ENCODE results near the gene PTPRR.

PTPRR gene

DNA sequence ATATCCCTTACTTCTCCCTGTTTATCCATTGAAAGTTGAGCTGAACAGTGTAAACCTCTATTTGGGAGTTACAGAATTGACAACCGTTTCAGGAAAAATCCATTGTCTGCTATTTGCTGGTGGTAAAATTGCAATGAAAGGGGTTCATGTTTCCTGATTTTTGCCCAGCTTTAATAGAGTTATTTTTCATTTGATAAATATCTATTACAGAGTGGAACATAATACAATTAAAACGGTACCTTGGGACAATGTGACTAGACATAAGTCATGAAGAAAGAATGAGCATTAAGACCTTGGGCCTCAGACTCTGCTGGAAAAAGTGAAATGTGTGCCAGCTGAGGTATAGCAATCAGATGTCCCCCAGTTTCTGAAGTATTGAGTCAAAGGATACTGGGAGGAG lies 13.1 kb downstream of the PTPRR start:
- no peaks in the 10 kb centered on the region for H3K9me3 ChIP-seq (ENCODE audit: control insufficient read depth, insufficient read depth, low read length)
- no peaks in the 10 kb centered on the region for H3K27me3 ChIP-seq (ENCODE audit: control insufficient read depth, insufficient read depth, low read length)
- no peak overlapping the region for H3K4me3 ChIP-seq (ENCODE audit: low read depth, low read length)
- H3K9ac ChIP-seq (ENCODE audit: low read depth, low read length): no peak overlapping the region
- H3K4me1 ChIP-seq (ENCODE audit: control insufficient read depth, insufficient read depth, low read length): no peaks in the 10 kb centered on the region
- no peaks in the 10 kb centered on the region for H3K36me3 ChIP-seq (ENCODE audit: control insufficient read depth, insufficient read depth, low read length)

- Histone ChIP-seq H3K9ac (ENCODE audit: low read depth, low read length) (no peak overlapping the region), H3K36me3 (ENCODE audit: control insufficient read depth, insufficient read depth, low read length) (no peaks in the 10 kb centered on the region), H3K27me3 (ENCODE audit: control insufficient read depth, insufficient read depth, low read length) (no peaks in the 10 kb centered on the region), H3K9me3 (ENCODE audit: control insufficient read depth, insufficient read depth, low read length) (no peaks in the 10 kb centered on the region), H3K4me3 (ENCODE audit: low read depth, low read length) (no peak overlapping the region), H3K4me1 (ENCODE audit: control insufficient read depth, insufficient read depth, low read length) (no peaks in the 10 kb centered on the region)
Observed at GRCh38 chr12:70895956-70896355, 24.6 kb downstream of the PTPRR start.

DNA sequence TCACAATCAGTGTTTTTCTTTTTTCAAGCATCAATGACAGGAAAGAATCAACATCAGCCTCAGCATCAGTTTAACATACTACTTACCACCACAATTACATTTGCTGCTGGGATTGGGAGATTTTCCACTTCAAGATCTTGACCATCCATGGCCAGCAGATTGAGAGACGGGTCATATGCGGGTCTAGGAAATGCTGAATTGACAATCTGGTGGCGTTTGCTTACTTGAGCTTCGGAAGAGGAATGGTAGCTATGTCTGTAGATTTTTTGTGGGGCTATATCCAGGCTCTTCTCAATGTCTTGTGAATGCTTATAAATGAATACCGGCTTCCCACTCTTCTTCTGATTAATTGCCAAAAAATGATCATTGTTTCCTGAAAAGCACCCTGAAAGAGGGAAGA lies 27.9 kb downstream of the PTPRR start:
- H3K9me3 ChIP-seq (ENCODE audit: control insufficient read depth, insufficient read depth, low read length): no peaks in the 10 kb centered on the region
- no peak overlapping the region for H3K9ac ChIP-seq (ENCODE audit: low read depth, low read length)
- no peaks in the 10 kb centered on the region for H3K27me3 ChIP-seq (ENCODE audit: control insufficient read depth, insufficient read depth, low read length)
- H3K4me3 ChIP-seq (ENCODE audit: low read depth, low read length): no peak overlapping the region
- H3K36me3 ChIP-seq (ENCODE audit: control insufficient read depth, insufficient read depth, low read length): no peaks in the 10 kb centered on the region
- H3K4me1 ChIP-seq (ENCODE audit: control insufficient read depth, insufficient read depth, low read length): no peaks in the 10 kb centered on the region

DNA sequence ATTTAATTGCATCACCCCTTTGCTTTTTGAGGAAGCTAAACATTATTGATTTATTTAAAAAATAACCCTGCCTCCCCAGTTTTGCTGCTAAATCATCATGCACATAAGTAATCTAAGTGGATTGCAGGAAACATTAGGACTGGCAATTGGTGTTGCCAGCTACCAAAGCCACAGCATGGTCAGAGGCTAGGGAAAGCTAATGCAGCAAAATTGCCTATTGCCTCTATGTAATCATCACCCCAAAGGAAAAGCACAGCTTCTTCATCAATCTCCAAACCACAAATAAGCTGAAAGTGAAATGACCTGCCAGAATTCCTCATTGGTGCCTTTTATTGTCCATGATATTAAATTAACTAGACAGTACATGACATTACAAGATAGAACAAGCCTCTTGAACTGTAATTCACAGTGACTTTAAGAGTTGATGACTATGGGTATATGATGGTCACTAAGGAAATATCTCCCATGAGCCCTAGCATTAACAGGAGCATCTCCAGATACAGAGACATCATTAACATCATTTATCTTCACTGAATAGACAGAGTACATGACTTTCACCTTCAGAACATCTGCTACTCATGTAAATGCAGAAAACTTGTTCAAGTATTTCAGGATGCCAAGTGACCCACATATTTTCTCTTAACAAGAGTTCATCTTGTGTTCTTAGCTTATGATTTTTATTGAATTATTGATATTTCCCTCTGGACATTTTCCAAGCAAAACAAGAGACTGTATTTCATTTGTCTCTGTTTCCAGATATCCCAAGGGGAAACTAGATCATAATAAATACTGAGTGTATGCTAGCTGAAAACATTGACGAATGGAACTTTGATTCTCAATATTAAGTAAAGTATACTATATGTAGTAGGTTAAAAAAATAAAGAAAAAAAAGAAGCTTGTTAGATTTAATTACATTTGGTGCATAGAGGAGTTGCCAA lies 29.4 kb downstream of the PTPRR start:
- Histone ChIP-seq H3K9ac (ENCODE audit: low read depth, low read length) (no peak overlapping the region), H3K4me1 (ENCODE audit: control insufficient read depth, insufficient read depth, low read length) (no peaks in the 10 kb centered on the region), H3K27me3 (ENCODE audit: control insufficient read depth, insufficient read depth, low read length) (no peaks in the 10 kb centered on the region), H3K9me3 (ENCODE audit: control insufficient read depth, insufficient read depth, low read length) (no peaks in the 10 kb centered on the region), H3K36me3 (ENCODE audit: control insufficient read depth, insufficient read depth, low read length) (no peaks in the 10 kb centered on the region), H3K4me3 (ENCODE audit: low read depth, low read length) (no peak overlapping the region)

DNA sequence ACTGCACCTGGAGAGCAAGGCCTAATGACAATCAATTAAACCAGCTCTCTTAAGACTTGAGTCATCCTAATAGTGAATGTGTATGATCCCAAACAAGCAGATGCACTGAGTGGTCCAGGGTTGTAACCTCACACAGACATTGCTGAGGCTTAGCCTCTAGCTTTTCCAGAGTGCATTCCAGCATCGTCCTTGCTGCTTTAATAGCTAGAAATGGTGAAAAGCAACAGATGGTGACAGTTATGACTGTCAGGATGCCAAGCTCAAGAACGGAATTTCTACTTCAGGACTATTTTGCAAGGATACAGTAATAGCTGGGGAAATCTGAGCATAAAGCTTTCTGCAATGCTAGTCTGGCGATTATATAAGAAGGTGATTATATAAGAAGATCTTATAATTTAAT lies 34.6 kb downstream of the PTPRR start:
- H3K36me3 ChIP-seq (ENCODE audit: control insufficient read depth, insufficient read depth, low read length): no peaks in the 10 kb centered on the region
- H3K4me3 ChIP-seq (ENCODE audit: low read depth, low read length): no peak overlapping the region
- H3K9me3 ChIP-seq (ENCODE audit: control insufficient read depth, insufficient read depth, low read length): no peaks in the 10 kb centered on the region
- no peaks in the 10 kb centered on the region for H3K27me3 ChIP-seq (ENCODE audit: control insufficient read depth, insufficient read depth, low read length)
- H3K4me1 ChIP-seq (ENCODE audit: control insufficient read depth, insufficient read depth, low read length): no peaks in the 10 kb centered on the region
- no peak overlapping the region for H3K9ac ChIP-seq (ENCODE audit: low read depth, low read length)

GRCh38 chr12:70883855-70884254 lies 36.7 kb downstream of the PTPRR start:
- Histone ChIP-seq H3K36me3 (ENCODE audit: control insufficient read depth, insufficient read depth, low read length) (no peaks in the 10 kb centered on the region), H3K4me3 (ENCODE audit: low read depth, low read length) (no peak overlapping the region), H3K9me3 (ENCODE audit: control insufficient read depth, insufficient read depth, low read length) (no peaks in the 10 kb centered on the region), H3K27me3 (ENCODE audit: control insufficient read depth, insufficient read depth, low read length) (no peaks in the 10 kb centered on the region), H3K9ac (ENCODE audit: low read depth, low read length) (no peak overlapping the region), H3K4me1 (ENCODE audit: control insufficient read depth, insufficient read depth, low read length) (no peaks in the 10 kb centered on the region)

GRCh38 chr12:70880744-70881143 lies 39.8 kb downstream of the PTPRR start:
- no peaks in the 10 kb centered on the region for H3K36me3 ChIP-seq (ENCODE audit: control insufficient read depth, insufficient read depth, low read length)
- no peaks in the 10 kb centered on the region for H3K4me1 ChIP-seq (ENCODE audit: control insufficient read depth, insufficient read depth, low read length)
- no peaks in the 10 kb centered on the region for H3K9me3 ChIP-seq (ENCODE audit: control insufficient read depth, insufficient read depth, low read length)
- H3K9ac ChIP-seq (ENCODE audit: low read depth, low read length): no peak overlapping the region
- no peak overlapping the region for H3K4me3 ChIP-seq (ENCODE audit: low read depth, low read length)
- no peaks in the 10 kb centered on the region for H3K27me3 ChIP-seq (ENCODE audit: control insufficient read depth, insufficient read depth, low read length)

- Histone ChIP-seq H3K4me3 (ENCODE audit: low read depth, low read length) (no peak overlapping the region), H3K9ac (ENCODE audit: low read depth, low read length) (no peak overlapping the region), H3K4me1 (ENCODE audit: control insufficient read depth, insufficient read depth, low read length) (no peaks in the 10 kb centered on the region), H3K36me3 (ENCODE audit: control insufficient read depth, insufficient read depth, low read length) (no peaks in the 10 kb centered on the region), H3K27me3 (ENCODE audit: control insufficient read depth, insufficient read depth, low read length) (no peaks in the 10 kb centered on the region), H3K9me3 (ENCODE audit: control insufficient read depth, insufficient read depth, low read length) (no peaks in the 10 kb centered on the region)
Observed at GRCh38 chr12:70876952-70877351, 43.6 kb downstream of the PTPRR start.

DNA sequence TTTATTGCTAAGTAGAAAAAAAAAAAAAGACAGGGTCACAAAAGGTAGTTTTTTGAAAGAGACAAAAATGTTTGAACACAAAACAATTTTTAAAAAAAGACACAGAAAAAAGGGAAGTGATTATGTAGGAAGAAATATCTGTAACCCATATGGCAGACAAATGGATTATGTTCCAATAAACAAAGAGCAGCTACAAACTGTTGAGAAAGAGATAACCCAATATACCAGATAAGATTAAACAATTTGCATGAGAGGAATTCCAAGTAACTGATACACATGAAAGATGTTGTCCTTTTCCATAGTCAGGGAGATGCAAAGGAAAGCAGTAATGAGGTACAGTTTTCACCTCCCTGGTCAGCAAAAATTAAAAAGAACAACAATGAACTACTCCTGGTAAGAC lies 44.9 kb downstream of the PTPRR start:
- H3K9ac ChIP-seq (ENCODE audit: low read depth, low read length): no peak overlapping the region
- H3K36me3 ChIP-seq (ENCODE audit: control insufficient read depth, insufficient read depth, low read length): no peaks in the 10 kb centered on the region
- H3K4me3 ChIP-seq (ENCODE audit: low read depth, low read length): no peak overlapping the region
- no peaks in the 10 kb centered on the region for H3K4me1 ChIP-seq (ENCODE audit: control insufficient read depth, insufficient read depth, low read length)
- H3K9me3 ChIP-seq (ENCODE audit: control insufficient read depth, insufficient read depth, low read length): no peaks in the 10 kb centered on the region
- H3K27me3 ChIP-seq (ENCODE audit: control insufficient read depth, insufficient read depth, low read length): no peaks in the 10 kb centered on the region

GRCh38 chr12:70854881-70855568 lies 65.5 kb downstream of the PTPRR start:
- no peak overlapping the region for H3K9ac ChIP-seq (ENCODE audit: low read depth, low read length)
- no peaks in the 10 kb centered on the region for H3K27me3 ChIP-seq (ENCODE audit: control insufficient read depth, insufficient read depth, low read length)
- no peaks in the 10 kb centered on the region for H3K36me3 ChIP-seq (ENCODE audit: control insufficient read depth, insufficient read depth, low read length)
- H3K4me3 ChIP-seq (ENCODE audit: low read depth, low read length): no peak overlapping the region
- peaks cover 23% of the 10 kb centered on the region for H3K4me1 ChIP-seq (ENCODE audit: control insufficient read depth, insufficient read depth, low read length)
- no peaks in the 10 kb centered on the region for H3K9me3 ChIP-seq (ENCODE audit: control insufficient read depth, insufficient read depth, low read length)

DNA sequence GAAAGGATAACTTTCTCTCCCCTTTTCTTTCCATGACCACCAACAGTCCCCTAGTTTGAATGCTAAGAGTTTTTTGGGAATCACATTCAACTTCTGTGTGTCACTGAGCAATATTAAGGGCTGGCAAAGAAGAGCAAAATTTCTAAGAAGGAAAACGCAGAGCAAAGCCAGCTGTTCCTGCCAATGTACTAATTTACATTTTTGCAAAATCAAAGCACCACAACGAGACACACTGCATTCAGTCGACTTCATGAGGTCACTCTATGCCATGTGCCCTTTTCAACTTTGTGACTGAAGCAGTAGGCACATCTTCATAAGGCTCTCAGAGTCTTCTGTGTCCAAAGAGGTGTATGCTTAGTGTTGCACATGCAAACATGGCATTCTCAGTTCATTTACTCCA lies 66.4 kb downstream of the PTPRR start:
- no peaks in the 10 kb centered on the region for H3K27me3 ChIP-seq (ENCODE audit: control insufficient read depth, insufficient read depth, low read length)

GRCh38 chr12:70853326-70853725 lies 67.2 kb downstream of the PTPRR start:
- H3K36me3 ChIP-seq (ENCODE audit: control insufficient read depth, insufficient read depth, low read length): no peaks in the 10 kb centered on the region
- H3K4me3 ChIP-seq (ENCODE audit: low read depth, low read length): no peak overlapping the region
- H3K27me3 ChIP-seq (ENCODE audit: control insufficient read depth, insufficient read depth, low read length): no peaks in the 10 kb centered on the region
- H3K9me3 ChIP-seq (ENCODE audit: control insufficient read depth, insufficient read depth, low read length): no peaks in the 10 kb centered on the region
- H3K9ac ChIP-seq (ENCODE audit: low read depth, low read length): no peak overlapping the region
- peaks cover 23% of the 10 kb centered on the region for H3K4me1 ChIP-seq (ENCODE audit: control insufficient read depth, insufficient read depth, low read length)

More for the DNA sequence above, 66.4 kb downstream of the PTPRR start:
- no peak overlapping the region for H3K9ac ChIP-seq (ENCODE audit: low read depth, low read length)
- H3K9me3 ChIP-seq (ENCODE audit: control insufficient read depth, insufficient read depth, low read length): no peaks in the 10 kb centered on the region
- peaks cover 23% of the 10 kb centered on the region for H3K4me1 ChIP-seq (ENCODE audit: control insufficient read depth, insufficient read depth, low read length)
- no peaks in the 10 kb centered on the region for H3K36me3 ChIP-seq (ENCODE audit: control insufficient read depth, insufficient read depth, low read length)
- H3K4me3 ChIP-seq (ENCODE audit: low read depth, low read length): no peak overlapping the region

Data from iPS-15b (cell line).